ENCODE measurements around the gene APC. TPM values are rescaled to one million over a fixed set of nuclear protein-coding genes. Genes with fewer than 3 reads are reported as not detected.

APC gene
- total and polyA plus RNA-seq, 2 of the 8 experiments (the other 6 are each of a cell fraction or from before 2014, with no cell fraction given) = 6.8 to 41.9 TPM

GRCh38 chr5:112713206-112713605, 24.5 kb upstream of the APC start:
- no peak overlapping the region for H2BK5ac ChIP-seq (ENCODE audit: low read depth, low read length)
- H3K4me2 ChIP-seq (ENCODE audit: insufficient read depth in 1 of 2, low read depth in 2 of 2, low read length in 2 of 2) = no peak overlapping the region
- H3K18ac ChIP-seq (ENCODE audit: extremely low read depth, low read length) = no peak overlapping the region
- H2BK15ac ChIP-seq (ENCODE audit: low read length) = no peak overlapping the region
- ChIA-PET POLR2A (ENCODE audit: partially characterized antibody) (no interaction called here), CTCF (ENCODE audit: partially characterized antibody) (interaction anchor here (0.7 to 1.7 kb wide), 2 partner anchors 22 to 56 kb away, joined by 3 to 6 read pairs; no protein-coding TSS in a partner anchor)
- H2BK20ac ChIP-seq (ENCODE audit: low read length) = no peak overlapping the region
- H3K27me3 ChIP-seq (replicated peaks in 1 of 4; ENCODE audit: control insufficient read depth in 3 of 4, extremely low read depth in 1 of 4, insufficient read depth in 3 of 4, low read length in 3 of 4) = no peaks in the 10 kb centered on the region
- H2AFZ ChIP-seq (ENCODE audit: low read length) = no peak overlapping the region
- H4K20me1 ChIP-seq (replicated peaks in 1 of 2; ENCODE audit: control insufficient read depth in 1 of 2, insufficient read depth in 2 of 2, low read length in 2 of 2) = peaks cover 2 to 4% of the 10 kb centered on the region in 2 experiments
- no peak overlapping the region for H4K91ac ChIP-seq (replicated peaks; ENCODE audit: insufficient read length, low read length)
- no peak overlapping the region for H2AK5ac ChIP-seq (ENCODE audit: low read depth, low read length)
- H4K8ac ChIP-seq (ENCODE audit: extremely low read depth, insufficient read depth, low read length) = no peak overlapping the region
- H4K5ac ChIP-seq (ENCODE audit: insufficient read length, low read depth, low read length) = no peak overlapping the region
- H2BK120ac ChIP-seq (replicated peaks; ENCODE audit: low read depth, low read length) = no peak overlapping the region
- FAIRE-seq = no peak
- WGBS, 2 experiments (ENCODE audit: extremely low coverage in 1 of 2, insufficient coverage in 1 of 2, insufficient read length in 1 of 2, insufficient replicate concordance in 2 of 2, low coverage in 1 of 2, low lambda C conversion rate in 2 of 2, missing lambda C conversion rate in 1 of 2) = 94% methylated on average over 5 of the region's 5 CpGs; no CpG with 5 or more reads in 1 of the 2 experiments
- no peaks in the 10 kb centered on the region for H3K23me2 ChIP-seq (ENCODE audit: low read depth, low read length)
- no peak overlapping the region for H3K23ac ChIP-seq (ENCODE audit: insufficient read length)
- peaks cover 8% of the 10 kb centered on the region; the same call in 1 of the 2 replicates for H3K79me1 ChIP-seq (ENCODE audit: low read depth, low read length)
- no peak overlapping the region for H3K27ac ChIP-seq (ENCODE audit: low read depth, low read length)
- DNase-seq (ENCODE audit: low read depth in 1 of 2, low spot score in 2 of 2) = no peak
- peaks cover 3 to 98% of the 10 kb centered on the region in 2 experiments; a peak in 2 of 4 replicates for H3K79me2 ChIP-seq (ENCODE audit: control insufficient read depth in 1 of 2, insufficient read depth in 2 of 2, low read length in 2 of 2)
- H3K4me1 ChIP-seq (replicated peaks in 1 of 4; ENCODE audit: control insufficient read depth in 3 of 4, insufficient read depth in 4 of 4, low read length in 3 of 4) = peaks cover 0 to 8% (median under 1%) of the 10 kb centered on the region in 4 experiments; a peak in 3 of 7 replicates
- no peak overlapping the region for H3K56ac ChIP-seq (replicated peaks; ENCODE audit: insufficient read length, low read depth, low read length)
- no peak overlapping the region for H3K4ac ChIP-seq (replicated peaks; ENCODE audit: insufficient read length, low read depth, low read length)
- no peak overlapping the region for H3K9ac ChIP-seq (replicated peaks in 1 of 4; ENCODE audit: extremely low read depth in 1 of 4, low read depth in 3 of 4, low read length in 3 of 4)
- no peaks in the 10 kb centered on the region for H3K9me3 ChIP-seq (ENCODE audit: insufficient read depth in 2 of 2, low read depth in 1 of 2, low read length in 1 of 2)
- H3K36me3 ChIP-seq (ENCODE audit: control insufficient read depth in 2 of 4, insufficient read depth in 4 of 4, low read length in 3 of 4) = no peaks in the 10 kb centered on the region; a peak in 1 of 8 replicates
- no peak overlapping the region for H3K14ac ChIP-seq (ENCODE audit: insufficient read length)
- no peak overlapping the region for H2BK12ac ChIP-seq (ENCODE audit: low read depth, low read length)
- no peak overlapping the region for H3K4me3 ChIP-seq (ENCODE audit: extremely low read depth in 1 of 4, insufficient read depth in 2 of 4, low read depth in 3 of 4, low read length in 4 of 4)
- TF ChIP-seq GABPA (IDR thresholded peaks at IDR 0.05; ENCODE audit: borderline replicate concordance, insufficient read depth, low read length) (no peak), BCL11A (IDR thresholded peaks at IDR 0.05; ENCODE audit: low read depth in 2 of 2, low read length in 2 of 2) (no peak), KDM4A (IDR thresholded peaks at IDR 0.05; ENCODE audit: low read depth, low read length, severe bottlenecking) (no peak), SUZ12 (IDR thresholded peaks at IDR 0.05; ENCODE audit: low read length) (no peak), RAD21 (IDR thresholded peaks at IDR 0.05 in 1 of 2, conservative IDR thresholded peaks at IDR 0.05 in 1 of 2; ENCODE audit: low read depth in 2 of 2, low read length in 2 of 2) (no peak), CEBPB (IDR thresholded peaks at IDR 0.05; ENCODE audit: low read depth, low read length) (no peak), SIX5 (IDR thresholded peaks at IDR 0.05; ENCODE audit: low read depth, low read length) (no peak), SIN3A (conservative IDR thresholded peaks at IDR 0.05 in 1 of 2, IDR thresholded peaks at IDR 0.05 in 1 of 2; ENCODE audit: low read depth in 1 of 2, low read length in 2 of 2) (no peak), NANOG (IDR thresholded peaks at IDR 0.05; ENCODE audit: insufficient read depth, low read depth, low read length, poor library complexity, severe bottlenecking) (no peak), ATF3 (IDR thresholded peaks at IDR 0.05; ENCODE audit: insufficient read depth, low read depth, low read length) (no peak), SIRT6 (IDR thresholded peaks at IDR 0.05; ENCODE audit: low read length) (no peak), FOSL1 (IDR thresholded peaks at IDR 0.05; ENCODE audit: insufficient read depth, low read depth, low read length) (no peak), CTBP2 (IDR thresholded peaks at IDR 0.05; ENCODE audit: borderline replicate concordance, insufficient read depth, insufficient read length, low read length) (no peak)
